ENCODE data around the gene CD70. TPM values are rescaled to one million over a fixed set of nuclear protein-coding genes. Genes with fewer than 3 reads are reported as not detected.

The CD70 gene
- total and polyA plus RNA-seq, 4 donors, result not detected

GRCh38 chr19:6539514-6539913 lies 51.4 kb downstream of the CD70 start:
- peaks cover 0 to 3% (median 0%) of the 10 kb centered on the region in 4 donors for H3K27me3 ChIP-seq (ENCODE audit: control insufficient read depth in 4 of 4, insufficient read depth in 4 of 4, low read length in 3 of 4)
- H3K9ac ChIP-seq (ENCODE audit: low read depth in 1 of 2, low read length in 2 of 2), result no peak overlapping the region
- H3K9me3 ChIP-seq (ENCODE audit: control insufficient read depth in 4 of 4, low read length in 3 of 4), result no peaks in the 10 kb centered on the region
- no peak for DNase-seq (ENCODE audit: low spot score)
- no peaks in the 10 kb centered on the region for H3K4me1 ChIP-seq (ENCODE audit: control insufficient read depth in 4 of 4, insufficient read depth in 4 of 4, low read length in 3 of 4)
- H3K36me3 ChIP-seq (ENCODE audit: control insufficient read depth in 4 of 4, insufficient read depth in 3 of 4, low read depth in 1 of 4, low read length in 3 of 4), result no peaks in the 10 kb centered on the region
- TF ChIP-seq YY1 (IDR thresholded peaks at IDR 0.05) (no peak), MAX (IDR thresholded peaks at IDR 0.05) (no peak), JUND (IDR thresholded peaks at IDR 0.05) (no peak), EGR1 (IDR thresholded peaks at IDR 0.05; ENCODE audit: low read depth in 2 of 2) (no peak)
- H3K4me3 ChIP-seq (ENCODE audit: low read depth in 1 of 3, low read length in 3 of 3), result no peak overlapping the region
- no peak overlapping the region for H3K27ac ChIP-seq (ENCODE audit: low read depth in 1 of 2, low read length in 2 of 2)
- 87% methylated on average over 6 of the region's 6 CpGs for WGBS

Small RNA genes within 50 kb of the gene (small RNA-seq; reads per million reads assigned to genes)
- not detected for gene RF00019

Other genes with a start within 250 kb of the CD70 start
- gene CLPP, start 229.6 kb downstream of the CD70 start, total RNA-seq, result 10 to 100 TPM; 25.6 to 33.9 TPM
- gene CLPP, start 229.6 kb downstream of the CD70 start, polyA plus RNA-seq, result 10 to 100 TPM; 54.6 to 78.0 TPM
- gene ALKBH7, start 218.4 kb downstream of the CD70 start, total RNA-seq, result 10 to 100 TPM; 29.9 to 35.5 TPM
- gene ALKBH7, start 218.4 kb downstream of the CD70 start, polyA plus RNA-seq, result 10 to 100 TPM; 66.8 to 99.7 TPM
- gene PSPN, start 215.2 kb downstream of the CD70 start, total RNA-seq, result under 1 TPM; 0.61 to 0.75 TPM
- gene PSPN, start 215.2 kb downstream of the CD70 start, polyA plus RNA-seq, result under 1 TPM; 0.51 to 0.63 TPM
- gene GTF2F1, start 198.0 kb downstream of the CD70 start, total RNA-seq, result 10 to 100 TPM; 11.5 to 22.0 TPM
- 10 to 100 TPM in 1 of 2 donors, 1 to 10 TPM in 1; 7.4 to 24.4 TPM for gene GTF2F1, start 198.0 kb downstream of the CD70 start, polyA plus RNA-seq
- 100 to 1,000 TPM in 1 of 2 donors, 10 to 100 TPM in 1; 58.7 to 132 TPM for gene KHSRP, start 166.3 kb downstream of the CD70 start, total RNA-seq
- gene KHSRP, start 166.3 kb downstream of the CD70 start, polyA plus RNA-seq, result 10 to 100 TPM in 1 of 2 donors, 1 to 10 TPM in 1; 8.0 to 73.6 TPM
- gene SLC25A41, start 157.4 kb downstream of the CD70 start, total RNA-seq, result under 1 TPM in 1 of 2 donors, not detected in 1; 0.14 TPM
- gene SLC25A41, start 157.4 kb downstream of the CD70 start, polyA plus RNA-seq, result under 1 TPM in 1 of 2 donors, not detected in 1; 0.16 TPM
- gene SLC25A23, start 131.4 kb downstream of the CD70 start, total RNA-seq, result 10 to 100 TPM; 25.3 to 34.6 TPM
- gene SLC25A23, start 131.4 kb downstream of the CD70 start, polyA plus RNA-seq, result 10 to 100 TPM in 1 of 2 donors, 1 to 10 TPM in 1; 9.3 to 20.0 TPM
- gene CRB3, start 126.9 kb downstream of the CD70 start, total RNA-seq, result 10 to 100 TPM; 23.5 to 34.3 TPM
- gene CRB3, start 126.9 kb downstream of the CD70 start, polyA plus RNA-seq, result 10 to 100 TPM; 19.2 to 38.7 TPM
- gene DENND1C, start 109.4 kb downstream of the CD70 start, total RNA-seq, result 1 to 10 TPM; 1.1 to 1.4 TPM
- gene DENND1C, start 109.4 kb downstream of the CD70 start, polyA plus RNA-seq, result 1 to 10 TPM in 1 of 2 donors, under 1 TPM in 1; 0.99 to 1.5 TPM
- gene TUBB4A, start 88.8 kb downstream of the CD70 start, total RNA-seq, result 1 to 10 TPM in 1 of 2 donors, under 1 TPM in 1; 0.25 to 1.6 TPM
- gene TUBB4A, start 88.8 kb downstream of the CD70 start, polyA plus RNA-seq, result 1 to 10 TPM in 1 of 2 donors, under 1 TPM in 1; 0.28 to 1.9 TPM
- under 1 TPM in 1 of 2 donors, not detected in 1; 0.08 TPM for gene TNFSF9, start 60.1 kb downstream of the CD70 start, total RNA-seq
- under 1 TPM in 1 of 2 donors, not detected in 1; 0.12 TPM for gene TNFSF9, start 60.1 kb downstream of the CD70 start, polyA plus RNA-seq
- 10 to 100 TPM; 10.1 to 75.6 TPM for gene TNFSF14, start 79.0 kb upstream of the CD70 start, total RNA-seq
- 10 to 100 TPM in 1 of 2 donors, 1 to 10 TPM in 1; 6.5 to 14.7 TPM for gene TNFSF14, start 79.0 kb upstream of the CD70 start, polyA plus RNA-seq
- gene C3, start 129.5 kb upstream of the CD70 start, total RNA-seq, result 1,000 to 10,000 TPM; 4,543 to 9,349 TPM
- gene C3, start 129.5 kb upstream of the CD70 start, polyA plus RNA-seq, result 1,000 to 10,000 TPM; 7,734 to 8,295 TPM
- gene GPR108, start 146.4 kb upstream of the CD70 start, total RNA-seq, result 10 to 100 TPM; 17.2 to 28.9 TPM
- gene GPR108, start 146.4 kb upstream of the CD70 start, polyA plus RNA-seq, result 10 to 100 TPM; 32.0 to 34.2 TPM
- gene TRIP10, start 148.5 kb upstream of the CD70 start, total RNA-seq, result 1 to 10 TPM; 6.1 to 9.9 TPM
- gene TRIP10, start 148.5 kb upstream of the CD70 start, polyA plus RNA-seq, result 1 to 10 TPM; 3.4 to 8.7 TPM
- gene SH2D3A, start 176.3 kb upstream of the CD70 start, total RNA-seq, result 1 to 10 TPM in 1 of 2 donors, under 1 TPM in 1; 0.23 to 1.0 TPM
- gene SH2D3A, start 176.3 kb upstream of the CD70 start, polyA plus RNA-seq, result 1 to 10 TPM in 1 of 2 donors, under 1 TPM in 1; 0.54 to 1.0 TPM
- 10 to 100 TPM in 1 of 2 donors, 1 to 10 TPM in 1; 6.3 to 13.3 TPM for gene VAV1, start 181.6 kb upstream of the CD70 start, total RNA-seq
- 1 to 10 TPM in 1 of 2 donors, under 1 TPM in 1; 0.60 to 2.0 TPM for gene VAV1, start 181.6 kb upstream of the CD70 start, polyA plus RNA-seq

Measured in liver (tissue), 10 donors.